T-helper 2 cell treated with Interferon-gamma antibody and Interleukin-4, amounts not matched to agents 5 μg/mL and 100 μg/mL, for 36 hours (primary cell): ENCODE data around the gene TEAD4.
"Not testable (repeated sequence)": the region's sequence is repeated elsewhere in the genome, so short reads cannot be mapped to it uniquely, and the experiment has no call there.

Experiments used
- DNase-seq: peaks from one replicate; pipeline ENCODE4 v3.0.0; 2021; ENCODE audit warnings: low spot score
- H3K27ac Mint-ChIP-seq: one replicate; pipeline ENCODE4 v1.8.0; 2021; ENCODE audit warnings: mild to moderate bottlenecking, mixed read lengths
- H3K27me3 Mint-ChIP-seq: one replicate; pipeline ENCODE4 v1.8.0; 2021; ENCODE audit warnings: low read depth, mixed read lengths
- H3K36me3 Mint-ChIP-seq: one replicate; pipeline ENCODE4 v1.8.0; 2021; ENCODE audit warnings: low read depth, mixed read lengths
- H3K4me1 Mint-ChIP-seq: one replicate; pipeline ENCODE4 v1.8.0; 2021; ENCODE audit warnings: low read depth, mixed read lengths
- H3K4me3 Mint-ChIP-seq: one replicate; pipeline ENCODE4 v1.8.0; 2022; ENCODE audit warnings: mild to moderate bottlenecking, moderate library complexity, mixed read lengths
- H3K9me3 Mint-ChIP-seq: one replicate; pipeline ENCODE4 v1.8.0; 2021; ENCODE audit warnings: mixed read lengths

The TEAD4 gene

DNA sequence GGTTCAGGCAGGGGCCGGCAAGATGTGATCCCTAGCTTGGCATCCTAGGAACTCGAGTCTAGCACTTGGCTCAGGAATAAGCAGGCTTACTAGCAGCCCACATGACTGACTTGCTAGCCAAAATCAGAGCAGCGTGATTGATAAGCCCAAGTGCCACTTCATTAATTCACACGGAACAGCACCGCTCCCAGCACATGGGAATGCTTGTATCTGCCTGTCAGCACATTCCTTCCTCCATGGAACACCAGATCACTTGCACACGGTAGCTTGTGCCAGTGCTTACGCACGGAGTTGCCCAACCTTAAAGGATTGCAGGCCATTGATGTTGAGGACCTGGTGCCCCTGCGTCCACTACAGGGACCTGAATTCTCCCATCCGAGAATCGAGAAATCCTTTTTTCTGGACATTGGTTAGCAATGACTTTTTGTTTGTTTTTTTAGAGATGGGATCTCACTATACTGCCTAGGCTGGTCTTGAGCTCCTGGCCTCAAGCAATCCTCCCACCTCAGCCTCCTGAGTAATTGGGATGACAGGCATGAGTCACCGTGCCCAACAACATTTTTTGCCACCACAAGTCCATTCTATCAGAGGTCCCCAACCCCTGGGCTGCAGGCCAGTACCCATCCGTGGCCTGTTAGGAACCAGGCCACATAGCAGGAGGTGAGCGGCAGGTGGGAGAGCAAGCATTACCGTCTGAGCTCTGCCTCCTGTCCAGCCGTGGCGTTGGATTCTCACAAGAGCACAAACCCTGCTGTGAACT lies 87.4 kb downstream of the TEAD4 start:
- no peaks in the 10 kb centered on the region for H3K4me1 Mint-ChIP-seq
- DNase-seq = no peak
- no peaks in the 10 kb centered on the region for H3K9me3 Mint-ChIP-seq
- no peaks in the 10 kb centered on the region for H3K36me3 Mint-ChIP-seq
- peaks cover 7% of the 10 kb centered on the region for H3K27me3 Mint-ChIP-seq
- H3K4me3 Mint-ChIP-seq = no peak overlapping the region
- H3K27ac Mint-ChIP-seq = no peak overlapping the region

- Mint-ChIP-seq H3K4me1 (no peaks in the 10 kb centered on the region), H3K36me3 (no peaks in the 10 kb centered on the region), H3K27ac (no peak overlapping the region), H3K4me3 (no peak overlapping the region), H3K27me3 (peaks cover 9% of the 10 kb centered on the region), H3K9me3 (no peaks in the 10 kb centered on the region)
- DNase-seq = no peak
Measured at GRCh38 chr12:3047961-3048360, 88.8 kb downstream of the TEAD4 start.

- no peak for DNase-seq
- no peak overlapping the region for H3K27ac Mint-ChIP-seq
- H3K36me3 Mint-ChIP-seq = no peaks in the 10 kb centered on the region
Measured at GRCh38 chr12:3048540-3048939, 89.3 kb downstream of the TEAD4 start.

GRCh38 chr12:3049176-3049575 lies 90.0 kb downstream of the TEAD4 start:
- Mint-ChIP-seq H3K36me3 (no peaks in the 10 kb centered on the region), H3K4me1 (no peaks in the 10 kb centered on the region), H3K9me3 (no peaks in the 10 kb centered on the region), H3K27ac (no peak overlapping the region), H3K4me3 (no peak overlapping the region), H3K27me3 (peaks cover 9% of the 10 kb centered on the region)
- no peak for DNase-seq

More at GRCh38 chr12:3048540-3048939, 89.3 kb downstream of the TEAD4 start:
- H3K4me1 Mint-ChIP-seq = no peaks in the 10 kb centered on the region
- no peak overlapping the region for H3K4me3 Mint-ChIP-seq
- peaks cover 9% of the 10 kb centered on the region for H3K27me3 Mint-ChIP-seq
- H3K9me3 Mint-ChIP-seq = no peaks in the 10 kb centered on the region

DNA sequence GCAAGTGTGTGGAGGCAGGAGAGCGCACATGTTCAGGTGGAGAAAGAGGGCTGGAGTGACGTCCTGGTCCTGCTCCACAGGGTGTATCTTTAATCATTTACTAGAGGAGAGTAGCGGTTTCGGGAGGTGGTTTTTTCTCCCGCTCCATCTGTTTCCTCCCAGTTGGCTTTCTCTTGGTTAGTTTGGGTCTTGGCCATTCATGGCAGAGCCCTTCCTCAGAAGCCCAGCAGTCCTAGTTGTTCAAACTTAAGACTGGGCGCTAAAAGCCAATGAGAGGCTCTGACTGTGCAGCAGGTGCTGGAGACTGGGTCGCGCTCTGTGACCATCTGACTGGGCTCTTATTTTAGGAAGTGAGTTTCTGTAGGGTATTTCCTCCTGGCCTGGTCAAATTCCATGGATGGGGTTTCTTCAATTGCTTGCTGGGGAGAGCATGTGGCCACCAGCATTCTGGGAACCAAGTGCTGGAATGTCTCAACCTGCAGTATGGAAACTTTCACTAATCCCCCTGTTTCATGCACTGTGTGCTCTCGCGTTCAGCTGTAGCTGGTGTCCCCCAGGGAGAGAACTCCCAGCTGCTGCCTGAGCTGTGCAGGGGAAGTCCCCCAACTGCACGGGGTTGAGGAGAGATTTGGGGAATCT lies 90.5 kb downstream of the TEAD4 start:
- no peak for DNase-seq
- Mint-ChIP-seq H3K4me1 (no peaks in the 10 kb centered on the region), H3K27ac (no peak overlapping the region), H3K4me3 (no peak overlapping the region), H3K27me3 (peaks cover 9% of the 10 kb centered on the region), H3K36me3 (no peaks in the 10 kb centered on the region), H3K9me3 (no peaks in the 10 kb centered on the region)

DNA sequence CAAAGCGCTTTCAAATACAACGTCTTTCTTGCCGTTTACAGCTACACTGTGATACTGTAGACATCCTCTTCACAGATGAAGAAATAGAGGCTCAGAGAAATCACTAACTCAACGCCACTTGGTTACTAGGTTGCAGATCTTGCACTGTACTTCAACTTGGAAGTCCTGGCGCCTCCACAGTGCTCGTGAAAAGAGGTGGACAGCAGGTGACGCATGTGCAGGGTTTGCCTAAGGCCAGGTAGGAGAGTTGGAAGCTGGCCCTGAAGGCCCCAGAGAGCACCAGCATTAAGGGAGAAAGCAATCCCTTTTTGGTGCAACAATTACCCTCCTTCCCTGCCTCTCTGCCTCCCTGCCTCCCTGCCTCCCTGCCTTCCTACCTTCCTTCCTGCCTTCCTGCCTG lies 95.2 kb downstream of the TEAD4 start:
- no peak for DNase-seq
- H3K36me3 Mint-ChIP-seq = no peaks in the 10 kb centered on the region
- H3K4me3 Mint-ChIP-seq = no peak overlapping the region
- no peaks in the 10 kb centered on the region for H3K9me3 Mint-ChIP-seq
- no peaks in the 10 kb centered on the region for H3K4me1 Mint-ChIP-seq
- no peak overlapping the region for H3K27ac Mint-ChIP-seq
- peaks cover 9% of the 10 kb centered on the region for H3K27me3 Mint-ChIP-seq

DNA sequence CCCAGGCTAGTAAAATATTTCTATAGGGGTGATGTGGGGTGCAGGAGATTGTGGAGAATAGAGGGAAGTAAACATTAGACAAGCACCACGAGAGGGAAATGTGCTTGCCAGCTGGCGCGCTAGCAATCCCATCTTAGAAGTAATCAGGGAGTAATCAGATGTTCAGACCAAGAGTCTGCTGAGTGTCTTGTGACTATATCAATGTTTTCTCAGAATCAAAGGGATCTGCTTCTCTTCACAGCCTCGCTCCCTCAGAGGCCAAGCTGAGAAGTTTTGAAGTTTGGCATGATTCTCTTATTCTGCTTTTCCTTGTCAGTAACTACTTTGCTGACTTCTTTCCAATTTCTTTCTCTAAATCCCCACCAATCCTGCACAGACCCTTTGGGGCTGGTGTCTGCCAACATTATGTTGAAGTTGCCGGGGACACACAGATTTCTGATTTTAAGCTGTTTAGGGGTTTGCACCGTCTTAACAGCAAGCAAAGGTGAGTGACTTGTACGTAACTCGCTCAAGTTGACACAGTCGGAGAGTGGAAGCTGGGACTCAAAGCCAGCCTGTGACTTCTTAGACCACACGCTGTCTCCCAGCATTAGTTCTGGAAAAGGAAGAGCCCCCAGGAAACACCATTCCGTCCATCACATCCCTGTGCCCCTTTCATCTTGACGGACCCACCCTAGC lies 96.0 kb downstream of the TEAD4 start:
- no peaks in the 10 kb centered on the region for H3K4me1 Mint-ChIP-seq
- H3K4me3 Mint-ChIP-seq = no peak overlapping the region
- no peak for DNase-seq
- no peaks in the 10 kb centered on the region for H3K9me3 Mint-ChIP-seq
- no peak overlapping the region for H3K27ac Mint-ChIP-seq
- H3K27me3 Mint-ChIP-seq = peaks cover 5% of the 10 kb centered on the region
- no peaks in the 10 kb centered on the region for H3K36me3 Mint-ChIP-seq

DNA sequence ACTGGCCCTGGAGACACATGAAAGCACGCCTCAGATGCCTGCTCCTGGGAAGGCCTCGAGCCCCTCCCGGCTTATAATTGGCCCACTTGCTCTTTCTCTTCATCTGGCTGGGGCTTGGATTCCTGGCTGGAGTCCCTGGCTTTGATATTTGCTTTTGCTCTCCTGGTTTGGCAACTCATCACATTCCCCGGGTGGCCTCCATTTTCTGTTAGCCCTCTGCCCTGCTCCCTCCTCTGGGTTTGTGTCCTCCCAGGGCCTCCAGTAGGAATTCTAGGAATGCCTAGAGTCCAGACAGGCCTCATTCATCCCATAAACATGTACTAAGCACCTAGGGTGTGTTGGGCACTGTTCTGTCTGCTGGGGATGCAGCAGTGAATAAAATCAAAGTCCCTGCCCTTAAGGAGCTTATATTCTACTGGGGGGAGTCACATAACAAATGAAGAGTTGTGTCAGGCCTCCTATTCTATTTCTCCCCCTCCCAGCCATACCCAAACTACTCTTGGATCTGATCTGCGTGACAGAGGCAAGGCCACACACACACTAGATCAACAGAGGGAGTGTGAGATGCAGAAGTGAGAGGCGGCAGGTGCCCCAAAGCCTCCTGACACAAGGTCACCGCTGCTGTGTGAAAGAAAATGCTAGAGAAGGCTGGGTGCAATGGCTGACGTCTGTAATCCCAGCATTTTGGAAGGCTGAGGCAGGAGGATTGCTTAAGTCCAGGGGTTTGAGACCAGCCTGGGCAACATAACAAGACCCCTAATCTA lies 96.7 kb downstream of the TEAD4 start:
- H3K27me3 Mint-ChIP-seq = peaks cover 3% of the 10 kb centered on the region

DNA sequence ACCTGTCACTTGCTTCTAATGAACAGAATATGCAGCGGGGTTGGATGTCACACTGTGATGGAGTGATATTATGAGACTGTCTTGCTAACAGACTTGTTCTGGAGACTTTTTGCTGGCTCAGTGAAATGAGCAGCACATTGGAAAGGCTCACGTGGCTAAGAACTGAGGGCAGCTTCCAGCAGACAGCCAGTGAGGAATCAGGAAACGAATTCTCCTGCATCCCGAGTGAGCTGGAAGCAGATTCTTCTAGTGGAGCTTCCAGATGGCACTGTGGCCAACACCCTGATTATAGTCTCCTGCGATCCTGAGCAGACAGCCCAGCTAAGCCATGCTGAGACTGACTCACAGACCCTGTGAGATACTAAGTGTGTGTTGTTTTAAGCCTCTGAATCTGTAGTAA lies 101.9 kb downstream of the TEAD4 start:
- Mint-ChIP-seq H3K4me1 (no peaks in the 10 kb centered on the region), H3K9me3 (no peaks in the 10 kb centered on the region), H3K27ac (no peak overlapping the region), H3K4me3 (no peak overlapping the region), H3K27me3 (peaks cover 11% of the 10 kb centered on the region), H3K36me3 (no peaks in the 10 kb centered on the region)
- no peak for DNase-seq

More for the DNA sequence above, 96.7 kb downstream of the TEAD4 start:
- no peaks in the 10 kb centered on the region for H3K9me3 Mint-ChIP-seq
- H3K4me1 Mint-ChIP-seq = no peaks in the 10 kb centered on the region
- H3K4me3 Mint-ChIP-seq = no peak overlapping the region
- no peak for DNase-seq
- no peaks in the 10 kb centered on the region for H3K36me3 Mint-ChIP-seq
- H3K27ac Mint-ChIP-seq = no peak overlapping the region

DNA sequence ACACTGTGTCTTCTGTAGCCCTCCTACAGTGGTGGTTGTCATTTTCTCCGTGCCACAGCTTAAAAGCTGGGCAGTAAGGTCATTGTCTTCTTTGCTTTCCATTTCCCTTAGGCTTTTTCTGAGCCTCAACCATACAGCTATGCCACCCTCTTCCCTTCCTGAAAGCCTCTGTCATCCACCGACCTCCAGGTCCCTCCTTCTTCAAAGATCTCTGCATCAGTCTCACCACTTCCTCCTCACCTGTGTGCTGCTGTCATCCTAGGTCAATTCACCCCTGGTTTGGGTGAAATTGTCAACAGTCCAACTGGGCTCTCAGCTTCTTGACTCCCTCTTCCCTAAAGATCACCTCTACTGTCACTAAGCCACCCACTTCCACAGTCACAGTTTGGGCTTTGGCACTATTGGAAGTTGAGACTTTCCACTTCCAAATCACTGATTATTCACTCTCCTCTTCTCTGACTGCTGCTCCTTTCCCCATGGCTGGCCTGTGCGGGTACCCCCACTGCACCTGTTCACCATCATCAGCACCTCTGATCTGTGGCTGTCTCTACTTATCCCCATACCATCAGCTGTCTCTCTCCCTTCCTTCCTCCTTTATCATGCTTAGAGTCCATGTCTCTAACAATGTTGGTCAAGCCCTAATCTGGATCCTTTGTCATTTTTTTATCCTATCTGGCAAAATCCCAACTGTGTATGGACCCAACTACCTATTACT lies 102.5 kb downstream of the TEAD4 start:
- no peaks in the 10 kb centered on the region for H3K9me3 Mint-ChIP-seq
- H3K4me1 Mint-ChIP-seq = no peaks in the 10 kb centered on the region
- peaks cover 11% of the 10 kb centered on the region for H3K27me3 Mint-ChIP-seq
- no peak overlapping the region for H3K27ac Mint-ChIP-seq
- no peak for DNase-seq
- no peak overlapping the region for H3K4me3 Mint-ChIP-seq
- H3K36me3 Mint-ChIP-seq = no peaks in the 10 kb centered on the region

DNA sequence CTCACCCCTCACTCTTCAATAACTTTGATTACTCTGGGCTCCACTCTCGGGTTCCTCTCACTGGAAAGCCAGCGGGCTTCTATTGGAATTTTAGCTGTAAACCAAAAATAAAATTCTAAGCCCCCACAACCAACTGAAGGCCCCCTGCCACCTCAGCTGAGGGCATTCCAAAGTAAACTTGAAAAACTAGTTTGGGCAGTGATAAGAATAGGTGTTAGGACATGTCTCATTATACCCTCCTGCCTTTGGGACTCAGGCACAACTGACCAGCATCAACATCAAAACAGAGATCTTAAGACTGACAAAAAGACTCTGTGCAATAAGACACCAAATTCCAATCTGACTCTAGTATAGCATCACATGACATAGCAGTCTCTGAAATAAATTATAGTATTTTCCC lies 106.1 kb downstream of the TEAD4 start:
- no peaks in the 10 kb centered on the region for H3K4me1 Mint-ChIP-seq
- peaks cover 16% of the 10 kb centered on the region for H3K27me3 Mint-ChIP-seq
- no peak overlapping the region for H3K27ac Mint-ChIP-seq
- DNase-seq = no peak
- no peaks in the 10 kb centered on the region for H3K9me3 Mint-ChIP-seq
- no peak overlapping the region for H3K4me3 Mint-ChIP-seq
- H3K36me3 Mint-ChIP-seq = no peaks in the 10 kb centered on the region

GRCh38 chr12:3065846-3066245 lies 106.6 kb downstream of the TEAD4 start:
- not testable (repeated sequence) for H3K4me3 Mint-ChIP-seq, H3K9me3 Mint-ChIP-seq, H3K27ac Mint-ChIP-seq, DNase-seq, H3K4me1 Mint-ChIP-seq, H3K36me3 Mint-ChIP-seq
- peaks cover 16% of the 10 kb centered on the region for H3K27me3 Mint-ChIP-seq

DNA sequence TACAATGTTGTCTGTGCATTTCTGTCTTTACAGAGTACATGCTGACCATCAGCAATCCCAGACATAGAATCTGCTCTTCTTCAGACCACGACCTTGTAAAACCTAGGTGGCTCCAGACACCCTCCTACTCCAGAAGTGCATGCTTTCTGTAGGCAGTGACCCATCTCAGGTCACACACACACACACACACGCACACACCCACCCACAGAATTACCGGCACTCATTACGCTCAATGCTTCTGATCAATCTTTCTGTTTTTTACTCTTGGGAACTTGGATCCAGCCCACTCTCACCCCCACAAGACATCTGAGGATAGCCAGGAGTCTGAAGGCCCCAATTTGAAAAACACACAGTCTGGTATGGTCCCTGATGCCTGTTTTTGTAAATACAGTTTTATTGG lies 110.5 kb downstream of the TEAD4 start:
- no peaks in the 10 kb centered on the region for H3K36me3 Mint-ChIP-seq
- H3K27ac Mint-ChIP-seq = no peak overlapping the region
- DNase-seq = no peak
- H3K9me3 Mint-ChIP-seq = no peaks in the 10 kb centered on the region
- H3K4me3 Mint-ChIP-seq = no peak overlapping the region
- peaks cover 11% of the 10 kb centered on the region for H3K27me3 Mint-ChIP-seq
- H3K4me1 Mint-ChIP-seq = no peaks in the 10 kb centered on the region
